GM23338 (cell line): ENCODE results near the gene CCNYL1. TPM values are rescaled to one million over a fixed set of nuclear protein-coding genes. Genes with fewer than 3 reads are reported as not detected.

Source experiments
- ATAC-seq: fragments of 200-7000 bp; cut with Tn5 transposase; 3 replicates; pipeline ENCODE4 v1.9.1; 2020
- DNase-seq: peaks from one replicate; pipeline ENCODE4 v3.0.0-alpha.2; 2015; ENCODE audit warnings: low spot score
- H2AFZ ChIP-seq: fragments of 200-600 bp; sonication (generic); 2 replicates; pipeline ENCODE4 v1.8.0; 2016; ENCODE audit warnings: antibody characterized with exemption, mild to moderate bottlenecking, moderate library complexity
- H3F3A ChIP-seq: fragments of 200-600 bp; sonication (generic); replicated peaks from 2 replicates; pipeline ENCODE4 v1.8.0; 2017; ENCODE audit warnings: antibody characterized with exemption, mixed run types, low read depth
- H3K27ac ChIP-seq: fragments of 200-600 bp; sonication (generic); 2 replicates; pipeline ENCODE4 v1.6.1; 2016; ENCODE audit warnings: low read depth
- H3K27me3 ChIP-seq: fragments of 200-600 bp; sonication (generic); 2 replicates; pipeline ENCODE4 v1.8.0; 2016; ENCODE audit warnings: mild to moderate bottlenecking, mixed run types, moderate library complexity; ENCODE audit not compliant: insufficient read depth
- H3K36me3 ChIP-seq: fragments of 200-600 bp; sonication (generic); 2 replicates; pipeline ENCODE4 v1.8.0; 2016; ENCODE audit warnings: mild to moderate bottlenecking; ENCODE audit not compliant: insufficient read depth
- H3K4me1 ChIP-seq: fragments of 200-600 bp; sonication (generic); 2 replicates; pipeline ENCODE4 v1.8.0; 2016; ENCODE audit warnings: mild to moderate bottlenecking, moderate library complexity; ENCODE audit not compliant: insufficient read depth
- H3K4me2 ChIP-seq: fragments of 200-600 bp; sonication (generic); 2 replicates; pipeline ENCODE4 v1.7.1; 2017; ENCODE audit warnings: mixed run types
- H3K4me3 ChIP-seq: fragments of 200-600 bp; sonication (generic); 2 replicates; pipeline ENCODE4 v1.6.1; 2016; ENCODE audit warnings: mixed run types
- H3K79me2 ChIP-seq: fragments of 200-600 bp; sonication (generic); replicated peaks from 2 replicates; pipeline ENCODE4 v1.8.0; 2017; ENCODE audit warnings: mild to moderate bottlenecking; ENCODE audit not compliant: insufficient read depth
- H3K9me2 ChIP-seq: fragments of 200-600 bp; sonication (generic); 2 replicates; pipeline ENCODE4 v1.8.0; 2017; ENCODE audit not compliant: insufficient read depth
- H4K20me1 ChIP-seq: fragments of 200-600 bp; sonication (generic); replicated peaks from 2 replicates; pipeline ENCODE4 v1.8.0; 2017; ENCODE audit warnings: mild to moderate bottlenecking; ENCODE audit not compliant: insufficient read depth
- H3K27ac Mint-ChIP-seq: 2 replicates; pipeline ENCODE4 v1.8.0; 2020; ENCODE audit warnings: inconsistent platforms, mild to moderate bottlenecking, moderate library complexity, mixed read lengths
- H3K27me3 Mint-ChIP-seq: 3 replicates; pipeline ENCODE4 v1.8.0; 2022; ENCODE audit warnings: low read depth, mild to moderate bottlenecking, moderate library complexity, mixed read lengths, inconsistent platforms; ENCODE audit not compliant: insufficient read depth, poor library complexity
- H3K36me3 Mint-ChIP-seq: 3 replicates; pipeline ENCODE4 v1.8.0; 2021; ENCODE audit warnings: low read depth, mild to moderate bottlenecking, inconsistent platforms, moderate library complexity, mixed read lengths
- H3K4me1 Mint-ChIP-seq: 3 replicates; pipeline ENCODE4 v1.8.0; 2020; ENCODE audit warnings: mild to moderate bottlenecking, inconsistent platforms, mixed read lengths
- H3K4me3 Mint-ChIP-seq: 3 replicates; pipeline ENCODE4 v1.8.0; 2021; ENCODE audit warnings: moderate library complexity, mild to moderate bottlenecking, inconsistent platforms, mixed read lengths
- H3K9me3 Mint-ChIP-seq: 3 replicates; pipeline ENCODE4 v1.8.0; 2020; ENCODE audit warnings: moderate library complexity, mild to moderate bottlenecking, inconsistent platforms, mixed read lengths
- EZH2 ChIP-seq: fragments of 200-600 bp; sonication (generic); IDR thresholded peaks from one replicate; pipeline ENCODE4 v1.8.0; 2017; ENCODE audit warnings: antibody characterized with exemption, mild to moderate bottlenecking, low read depth; ENCODE audit not compliant: unreplicated experiment
- EZH2phosphoT487 ChIP-seq: fragments of 200-600 bp; sonication (generic); IDR thresholded peaks from one replicate; pipeline ENCODE4 v1.8.1; 2018; ENCODE audit warnings: antibody characterized with exemption; ENCODE audit not compliant: unreplicated experiment
- JUNB ChIP-seq: IDR thresholded peaks from one replicate; pipeline ENCODE4 v1.6.1; 2016; ENCODE audit warnings: antibody characterized with exemption; ENCODE audit not compliant: unreplicated experiment
- NANOG ChIP-seq: IDR thresholded peaks from 2 replicates; pipeline ENCODE4 v1.6.1; 2016; ENCODE audit warnings: antibody characterized with exemption, borderline replicate concordance
- POLR2AphosphoS5 ChIP-seq: IDR thresholded peaks from 2 replicates; pipeline ENCODE4 v1.6.1; 2016; ENCODE audit warnings: antibody characterized with exemption, low read depth
- STAT1 ChIP-seq: IDR thresholded peaks from one replicate; pipeline ENCODE4 v1.6.1; 2016; ENCODE audit warnings: antibody characterized with exemption; ENCODE audit not compliant: unreplicated experiment
- ZNF331 ChIP-seq: fragments of 250-450 bp; sonication (Bioruptor Pico); IDR thresholded peaks from 2 replicates; pipeline ENCODE4 v1.5.0; 2020; ENCODE audit warnings: low read depth, mild to moderate bottlenecking, moderate library complexity
- polyA plus RNA-seq: library from polyadenylated mRNA; unstranded; fragments of >200 nt; fragmentation: Nextera tagmentation; extraction: Ambion mirVana; gene quantifications from 2 replicates; pipeline ENCODE4 v1.2.1, GENCODE V29; 2016
- total RNA-seq: library from RNA; depleted of rRNA; stranded (reverse); fragments of >200 nt; shearing (Covaris generic); gene quantifications from 2 replicates; pipeline ENCODE4 v1.2.3, GENCODE V29; 2014
- TF ChIP-seq, protein P1 (sequence below): fragments of 250-450 bp; sonication (Bioruptor Pico); IDR thresholded peaks from 2 replicates; pipeline ENCODE4 v1.5.0; 2020; ENCODE audit warnings: mild to moderate bottlenecking, moderate library complexity
- TF ChIP-seq, protein P2 (sequence below): IDR thresholded peaks from 2 replicates; pipeline ENCODE4 v1.6.1; 2016; ENCODE audit warnings: antibody characterized with exemption
- TF ChIP-seq, protein P3 (sequence below): IDR thresholded peaks from one replicate; pipeline ENCODE4 v1.6.1; 2018; ENCODE audit warnings: antibody characterized with exemption; ENCODE audit not compliant: unreplicated experiment

CCNYL1 gene
- total and polyA plus RNA-seq, 2 experiments from 2014 or later: 19.6 to 32.1 TPM

DNA sequence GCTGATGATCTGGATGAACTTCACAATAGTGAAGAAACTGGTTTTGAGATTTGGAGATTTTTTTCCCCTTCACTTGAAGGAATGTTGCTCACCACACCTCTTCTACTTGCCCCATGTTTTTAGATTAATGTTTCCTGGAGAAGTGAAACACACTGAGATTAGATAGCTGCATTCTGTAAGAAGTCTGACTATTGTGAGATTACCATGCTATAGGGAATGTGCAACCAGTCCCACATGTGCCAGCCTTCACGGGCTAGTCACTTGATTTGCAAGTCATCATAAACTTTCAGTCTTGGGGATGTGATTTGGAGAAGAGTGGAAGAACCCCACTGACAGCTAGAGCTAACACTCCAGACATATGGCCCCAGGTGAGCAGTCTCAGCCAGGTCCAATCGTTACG, 7.4 kb upstream of the CCNYL1 start (continued):
- TF ChIP-seq, protein P1, sequence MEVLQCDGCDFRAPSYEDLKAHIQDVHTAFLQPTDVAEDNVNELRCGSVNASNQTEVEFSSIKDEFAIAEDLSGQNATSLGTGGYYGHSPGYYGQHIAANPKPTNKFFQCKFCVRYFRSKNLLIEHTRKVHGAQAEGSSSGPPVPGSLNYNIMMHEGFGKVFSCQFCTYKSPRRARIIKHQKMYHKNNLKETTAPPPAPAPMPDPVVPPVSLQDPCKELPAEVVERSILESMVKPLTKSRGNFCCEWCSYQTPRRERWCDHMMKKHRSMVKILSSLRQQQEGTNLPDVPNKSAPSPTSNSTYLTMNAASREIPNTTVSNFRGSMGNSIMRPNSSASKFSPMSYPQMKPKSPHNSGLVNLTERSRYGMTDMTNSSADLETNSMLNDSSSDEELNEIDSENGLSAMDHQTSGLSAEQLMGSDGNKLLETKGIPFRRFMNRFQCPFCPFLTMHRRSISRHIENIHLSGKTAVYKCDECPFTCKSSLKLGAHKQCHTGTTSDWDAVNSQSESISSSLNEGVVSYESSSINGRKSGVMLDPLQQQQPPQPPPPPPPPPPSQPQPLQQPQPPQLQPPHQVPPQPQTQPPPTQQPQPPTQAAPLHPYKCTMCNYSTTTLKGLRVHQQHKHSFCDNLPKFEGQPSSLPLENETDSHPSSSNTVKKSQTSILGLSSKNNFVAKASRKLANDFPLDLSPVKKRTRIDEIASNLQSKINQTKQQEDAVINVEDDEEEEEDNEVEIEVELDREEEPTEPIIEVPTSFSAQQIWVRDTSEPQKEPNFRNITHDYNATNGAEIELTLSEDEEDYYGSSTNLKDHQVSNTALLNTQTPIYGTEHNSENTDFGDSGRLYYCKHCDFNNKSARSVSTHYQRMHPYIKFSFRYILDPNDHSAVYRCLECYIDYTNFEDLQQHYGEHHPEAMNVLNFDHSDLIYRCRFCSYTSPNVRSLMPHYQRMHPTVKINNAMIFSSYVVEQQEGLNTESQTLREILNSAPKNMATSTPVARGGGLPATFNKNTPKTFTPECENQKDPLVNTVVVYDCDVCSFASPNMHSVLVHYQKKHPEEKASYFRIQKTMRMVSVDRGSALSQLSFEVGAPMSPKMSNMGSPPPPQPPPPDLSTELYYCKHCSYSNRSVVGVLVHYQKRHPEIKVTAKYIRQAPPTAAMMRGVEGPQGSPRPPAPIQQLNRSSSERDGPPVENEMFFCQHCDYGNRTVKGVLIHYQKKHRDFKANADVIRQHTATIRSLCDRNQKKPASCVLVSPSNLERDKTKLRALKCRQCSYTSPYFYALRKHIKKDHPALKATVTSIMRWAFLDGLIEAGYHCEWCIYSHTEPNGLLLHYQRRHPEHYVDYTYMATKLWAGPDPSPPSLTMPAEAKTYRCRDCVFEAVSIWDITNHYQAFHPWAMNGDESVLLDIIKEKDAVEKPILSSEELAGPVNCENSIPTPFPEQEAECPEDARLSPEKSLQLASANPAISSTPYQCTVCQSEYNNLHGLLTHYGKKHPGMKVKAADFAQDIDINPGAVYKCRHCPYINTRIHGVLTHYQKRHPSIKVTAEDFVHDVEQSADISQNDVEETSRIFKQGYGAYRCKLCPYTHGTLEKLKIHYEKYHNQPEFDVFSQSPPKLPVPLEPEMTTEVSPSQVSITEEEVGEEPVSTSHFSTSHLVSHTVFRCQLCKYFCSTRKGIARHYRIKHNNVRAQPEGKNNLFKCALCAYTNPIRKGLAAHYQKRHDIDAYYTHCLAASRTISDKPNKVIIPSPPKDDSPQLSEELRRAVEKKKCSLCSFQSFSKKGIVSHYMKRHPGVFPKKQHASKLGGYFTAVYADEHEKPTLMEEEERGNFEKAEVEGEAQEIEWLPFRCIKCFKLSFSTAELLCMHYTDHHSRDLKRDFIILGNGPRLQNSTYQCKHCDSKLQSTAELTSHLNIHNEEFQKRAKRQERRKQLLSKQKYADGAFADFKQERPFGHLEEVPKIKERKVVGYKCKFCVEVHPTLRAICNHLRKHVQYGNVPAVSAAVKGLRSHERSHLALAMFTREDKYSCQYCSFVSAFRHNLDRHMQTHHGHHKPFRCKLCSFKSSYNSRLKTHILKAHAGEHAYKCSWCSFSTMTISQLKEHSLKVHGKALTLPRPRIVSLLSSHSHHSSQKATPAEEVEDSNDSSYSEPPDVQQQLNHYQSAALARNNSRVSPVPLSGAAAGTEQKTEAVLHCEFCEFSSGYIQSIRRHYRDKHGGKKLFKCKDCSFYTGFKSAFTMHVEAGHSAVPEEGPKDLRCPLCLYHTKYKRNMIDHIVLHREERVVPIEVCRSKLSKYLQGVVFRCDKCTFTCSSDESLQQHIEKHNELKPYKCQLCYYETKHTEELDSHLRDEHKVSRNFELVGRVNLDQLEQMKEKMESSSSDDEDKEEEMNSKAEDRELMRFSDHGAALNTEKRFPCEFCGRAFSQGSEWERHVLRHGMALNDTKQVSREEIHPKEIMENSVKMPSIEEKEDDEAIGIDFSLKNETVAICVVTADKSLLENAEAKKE (CRISPR knock-in tag): no peak

DNA sequence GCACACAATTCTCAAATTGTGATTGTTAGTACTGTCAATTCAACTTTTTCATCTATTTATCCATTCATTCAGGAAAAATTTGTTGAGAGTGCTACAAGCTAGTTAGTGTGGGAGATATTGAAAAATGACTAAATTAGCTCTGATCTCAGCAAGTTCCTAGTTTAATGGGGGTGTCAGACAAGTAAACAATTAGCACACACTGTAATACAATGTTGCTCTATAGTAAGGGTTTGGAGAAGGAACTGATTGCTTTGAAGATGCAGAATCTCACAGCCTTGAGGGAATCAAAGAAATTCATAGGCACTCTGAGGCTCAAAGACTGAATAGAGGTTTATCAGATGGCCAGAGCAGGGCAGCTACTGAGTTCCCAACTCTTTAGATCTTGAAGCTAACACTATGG, 6.8 kb upstream of the CCNYL1 start:
- no peaks in the 10 kb centered on the region for H3K36me3 ChIP-seq
- no peak overlapping the region for H3K4me2 ChIP-seq
- H3K4me1 ChIP-seq: no peaks in the 10 kb centered on the region
- H3K27me3 Mint-ChIP-seq: peaks cover 6% of the 10 kb centered on the region
- TF ChIP-seq ZNF331: no peak
- no peak for TF ChIP-seq JUNB
- TF ChIP-seq, protein P2, sequence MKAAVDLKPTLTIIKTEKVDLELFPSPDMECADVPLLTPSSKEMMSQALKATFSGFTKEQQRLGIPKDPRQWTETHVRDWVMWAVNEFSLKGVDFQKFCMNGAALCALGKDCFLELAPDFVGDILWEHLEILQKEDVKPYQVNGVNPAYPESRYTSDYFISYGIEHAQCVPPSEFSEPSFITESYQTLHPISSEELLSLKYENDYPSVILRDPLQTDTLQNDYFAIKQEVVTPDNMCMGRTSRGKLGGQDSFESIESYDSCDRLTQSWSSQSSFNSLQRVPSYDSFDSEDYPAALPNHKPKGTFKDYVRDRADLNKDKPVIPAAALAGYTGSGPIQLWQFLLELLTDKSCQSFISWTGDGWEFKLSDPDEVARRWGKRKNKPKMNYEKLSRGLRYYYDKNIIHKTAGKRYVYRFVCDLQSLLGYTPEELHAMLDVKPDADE: no peak
- no peak for TF ChIP-seq EZH2phosphoT487
- TF ChIP-seq STAT1: no peak
- TF ChIP-seq NANOG: no peak
- TF ChIP-seq EZH2: no peak
- TF ChIP-seq POLR2AphosphoS5: no peak
- TF ChIP-seq, protein P3, sequence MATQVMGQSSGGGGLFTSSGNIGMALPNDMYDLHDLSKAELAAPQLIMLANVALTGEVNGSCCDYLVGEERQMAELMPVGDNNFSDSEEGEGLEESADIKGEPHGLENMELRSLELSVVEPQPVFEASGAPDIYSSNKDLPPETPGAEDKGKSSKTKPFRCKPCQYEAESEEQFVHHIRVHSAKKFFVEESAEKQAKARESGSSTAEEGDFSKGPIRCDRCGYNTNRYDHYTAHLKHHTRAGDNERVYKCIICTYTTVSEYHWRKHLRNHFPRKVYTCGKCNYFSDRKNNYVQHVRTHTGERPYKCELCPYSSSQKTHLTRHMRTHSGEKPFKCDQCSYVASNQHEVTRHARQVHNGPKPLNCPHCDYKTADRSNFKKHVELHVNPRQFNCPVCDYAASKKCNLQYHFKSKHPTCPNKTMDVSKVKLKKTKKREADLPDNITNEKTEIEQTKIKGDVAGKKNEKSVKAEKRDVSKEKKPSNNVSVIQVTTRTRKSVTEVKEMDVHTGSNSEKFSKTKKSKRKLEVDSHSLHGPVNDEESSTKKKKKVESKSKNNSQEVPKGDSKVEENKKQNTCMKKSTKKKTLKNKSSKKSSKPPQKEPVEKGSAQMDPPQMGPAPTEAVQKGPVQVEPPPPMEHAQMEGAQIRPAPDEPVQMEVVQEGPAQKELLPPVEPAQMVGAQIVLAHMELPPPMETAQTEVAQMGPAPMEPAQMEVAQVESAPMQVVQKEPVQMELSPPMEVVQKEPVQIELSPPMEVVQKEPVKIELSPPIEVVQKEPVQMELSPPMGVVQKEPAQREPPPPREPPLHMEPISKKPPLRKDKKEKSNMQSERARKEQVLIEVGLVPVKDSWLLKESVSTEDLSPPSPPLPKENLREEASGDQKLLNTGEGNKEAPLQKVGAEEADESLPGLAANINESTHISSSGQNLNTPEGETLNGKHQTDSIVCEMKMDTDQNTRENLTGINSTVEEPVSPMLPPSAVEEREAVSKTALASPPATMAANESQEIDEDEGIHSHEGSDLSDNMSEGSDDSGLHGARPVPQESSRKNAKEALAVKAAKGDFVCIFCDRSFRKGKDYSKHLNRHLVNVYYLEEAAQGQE: no peak
- no peaks in the 10 kb centered on the region for H3K9me2 ChIP-seq
- H3K36me3 Mint-ChIP-seq: no peaks in the 10 kb centered on the region
- ATAC-seq (no peak), DNase-seq (no peak)
- no peak overlapping the region for H3K4me3 ChIP-seq
- H3K27me3 ChIP-seq: no peaks in the 10 kb centered on the region
- H3K9me3 Mint-ChIP-seq: no peaks in the 10 kb centered on the region
- no peak overlapping the region for H3K27ac ChIP-seq
- H2AFZ ChIP-seq: no peak overlapping the region; the same call in 1 of the 2 replicates
- H3F3A ChIP-seq: peaks cover 2% of the 10 kb centered on the region; the same call in 1 of the 2 replicates
- no peaks in the 10 kb centered on the region for H3K79me2 ChIP-seq
- no peak overlapping the region for H3K27ac Mint-ChIP-seq
- H4K20me1 ChIP-seq: no peaks in the 10 kb centered on the region
- no peak overlapping the region for H3K4me3 Mint-ChIP-seq
- H3K4me1 Mint-ChIP-seq: peaks cover 7% of the 10 kb centered on the region; the same call in 2 of the 3 replicates
